ENCODE measurements around the gene PADI4. TPM values are rescaled to one million over a fixed set of nuclear protein-coding genes. Genes with fewer than 3 reads are reported as not detected.
A peak's percentile ranks its signal among the peaks of the same experiment; 100 is the strongest.

Gene PADI4
- total RNA-seq, 1 donor from 2014 or later = 0.29 TPM

DNA sequence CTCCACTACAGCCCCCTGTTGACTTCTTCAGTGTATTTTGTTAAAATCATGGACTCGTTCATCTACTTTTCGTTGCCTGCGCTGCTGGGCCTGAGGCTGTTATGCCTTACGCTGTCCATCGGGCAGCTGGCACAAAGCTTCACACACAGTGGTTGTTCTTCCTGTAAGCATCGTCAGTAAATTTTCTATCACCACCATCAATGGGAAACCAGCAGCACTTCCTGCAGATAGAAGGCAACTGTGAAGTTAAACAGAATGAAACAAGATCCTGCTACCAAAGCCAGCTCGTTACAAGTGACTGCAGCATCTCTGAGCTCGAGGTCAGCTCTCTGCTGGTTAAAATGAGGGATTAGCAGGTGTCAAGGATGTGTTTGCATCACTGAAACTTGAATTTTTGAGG, 42.1 kb downstream of the PADI4 start:
- no peak for ATAC-seq (ENCODE audit: low read depth)
- CTCF ChIA-PET = no interaction called here

DNA sequence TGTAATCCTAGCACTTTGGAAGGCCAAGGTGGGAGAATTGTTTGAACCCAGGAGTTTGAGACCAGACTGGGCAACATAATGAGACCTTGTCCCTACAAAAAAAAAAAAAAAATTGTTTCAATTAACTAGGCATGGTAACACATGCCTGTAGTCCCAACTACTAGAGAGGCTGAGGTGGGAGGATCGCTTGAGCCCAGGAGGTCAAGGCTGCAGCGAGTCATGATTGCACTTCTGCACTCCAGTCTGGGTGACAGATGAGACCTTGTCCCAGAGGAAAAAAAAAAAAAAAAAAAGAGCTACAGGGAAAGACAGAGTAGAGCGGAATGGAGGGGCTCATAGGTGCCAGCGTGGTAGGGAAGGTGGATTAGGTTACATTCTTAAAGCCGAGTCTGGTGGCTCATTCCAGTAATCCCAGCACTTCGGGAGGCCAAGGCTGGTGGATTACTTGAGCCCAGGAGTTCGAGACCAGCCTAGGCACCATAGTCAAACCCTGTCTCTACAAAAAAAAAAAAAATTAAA, 43.0 kb downstream of the PADI4 start:
- intact Hi-C loops (cut with micrococcal nuclease) = no loop called here
- no peak for ATAC-seq (ENCODE audit: low read depth)
- ChIA-PET POLR2A (interaction anchor here (0.5 kb wide), 1 partner anchor 1224 kb away, joined by 3 read pairs; no protein-coding TSS in a partner anchor), CTCF (no interaction called here)
- no peaks in the 10 kb centered on the region for H3K9me3 Mint-ChIP-seq
- peaks cover 4% of the 10 kb centered on the region for H3K4me1 Mint-ChIP-seq
- H3K36me3 Mint-ChIP-seq (ENCODE audit: low read depth) = no peaks in the 10 kb centered on the region
- TF ChIP-seq, protein P1, sequence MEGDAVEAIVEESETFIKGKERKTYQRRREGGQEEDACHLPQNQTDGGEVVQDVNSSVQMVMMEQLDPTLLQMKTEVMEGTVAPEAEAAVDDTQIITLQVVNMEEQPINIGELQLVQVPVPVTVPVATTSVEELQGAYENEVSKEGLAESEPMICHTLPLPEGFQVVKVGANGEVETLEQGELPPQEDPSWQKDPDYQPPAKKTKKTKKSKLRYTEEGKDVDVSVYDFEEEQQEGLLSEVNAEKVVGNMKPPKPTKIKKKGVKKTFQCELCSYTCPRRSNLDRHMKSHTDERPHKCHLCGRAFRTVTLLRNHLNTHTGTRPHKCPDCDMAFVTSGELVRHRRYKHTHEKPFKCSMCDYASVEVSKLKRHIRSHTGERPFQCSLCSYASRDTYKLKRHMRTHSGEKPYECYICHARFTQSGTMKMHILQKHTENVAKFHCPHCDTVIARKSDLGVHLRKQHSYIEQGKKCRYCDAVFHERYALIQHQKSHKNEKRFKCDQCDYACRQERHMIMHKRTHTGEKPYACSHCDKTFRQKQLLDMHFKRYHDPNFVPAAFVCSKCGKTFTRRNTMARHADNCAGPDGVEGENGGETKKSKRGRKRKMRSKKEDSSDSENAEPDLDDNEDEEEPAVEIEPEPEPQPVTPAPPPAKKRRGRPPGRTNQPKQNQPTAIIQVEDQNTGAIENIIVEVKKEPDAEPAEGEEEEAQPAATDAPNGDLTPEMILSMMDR (IDR thresholded peaks at IDR 0.05) = no peak
- H3K27me3 Mint-ChIP-seq = peaks cover 13% of the 10 kb centered on the region
- H3K4me3 Mint-ChIP-seq = no peak overlapping the region
- no peak for DNase-seq
- no peak overlapping the region for H3K27ac Mint-ChIP-seq

More for the DNA sequence above, 42.1 kb downstream of the PADI4 start:
- TF ChIP-seq, protein P1 (IDR thresholded peaks at IDR 0.05) = no peak
- Mint-ChIP-seq H3K4me1 (no peaks in the 10 kb centered on the region), H3K9me3 (no peaks in the 10 kb centered on the region), H3K4me3 (no peak overlapping the region), H3K27ac (no peak overlapping the region), H3K27me3 (peaks cover 13% of the 10 kb centered on the region), H3K36me3 (ENCODE audit: low read depth) (no peaks in the 10 kb centered on the region)
- intact Hi-C loops (cut with micrococcal nuclease) = no loop called here
- DNase-seq = no peak
- POLR2A ChIA-PET = no interaction called here

- Mint-ChIP-seq H3K4me3 (no peak overlapping the region), H3K4me1 (peaks cover 12% of the 10 kb centered on the region), H3K9me3 (no peaks in the 10 kb centered on the region), H3K27me3 (peaks cover 11% of the 10 kb centered on the region), H3K36me3 (ENCODE audit: low read depth) (no peaks in the 10 kb centered on the region), H3K27ac (no peak overlapping the region)
- ATAC-seq (ENCODE audit: low read depth) (no peak), DNase-seq (no peak)
- intact Hi-C loops (cut with micrococcal nuclease) = no loop called here
- ChIA-PET CTCF (no interaction called here), POLR2A (interaction anchor here (0.5 kb wide), 1 partner anchor 1224 kb away, joined by 3 read pairs; no protein-coding TSS in a partner anchor)
- TF ChIP-seq, protein P1 (IDR thresholded peaks at IDR 0.05) = no peak
Measured at GRCh38 chr1:17351598-17352324, 43.8 kb downstream of the PADI4 start.

- H3K27me3 Mint-ChIP-seq = peaks cover 11% of the 10 kb centered on the region
- ATAC-seq (ENCODE audit: low read depth) (no peak), DNase-seq (no peak)
- no peak overlapping the region for H3K4me3 Mint-ChIP-seq
- intact Hi-C loops (cut with micrococcal nuclease) = no loop called here
- H3K36me3 Mint-ChIP-seq (ENCODE audit: low read depth) = no peaks in the 10 kb centered on the region
- ChIA-PET CTCF (no interaction called here), POLR2A (no interaction called here)
- TF ChIP-seq, protein P1 (IDR thresholded peaks at IDR 0.05) = no peak
- peaks cover 13% of the 10 kb centered on the region for H3K4me1 Mint-ChIP-seq
- no peak overlapping the region for H3K27ac Mint-ChIP-seq
- H3K9me3 Mint-ChIP-seq = no peaks in the 10 kb centered on the region
Measured at GRCh38 chr1:17352419-17352909, 44.5 kb downstream of the PADI4 start.

DNA sequence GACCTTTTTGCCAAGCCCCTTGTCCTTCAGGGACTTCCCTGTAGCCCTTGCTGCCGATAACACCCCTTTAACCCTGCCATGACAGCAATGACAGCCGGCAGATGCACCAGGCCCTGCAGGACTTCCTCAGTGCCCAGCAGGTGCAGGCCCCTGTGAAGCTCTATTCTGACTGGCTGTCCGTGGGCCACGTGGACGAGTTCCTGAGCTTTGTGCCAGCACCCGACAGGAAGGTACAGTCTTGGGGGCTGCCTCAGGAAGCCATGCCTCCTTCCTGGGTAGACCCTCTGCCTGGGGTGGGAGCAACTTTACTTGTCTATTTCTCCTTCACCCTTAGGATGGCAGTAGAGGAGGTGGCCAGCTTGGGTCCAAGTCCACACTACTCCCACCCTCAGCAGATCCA, 47.9 kb downstream of the PADI4 start:
- ChIA-PET CTCF (no interaction called here), POLR2A (no interaction called here)
- Mint-ChIP-seq H3K9me3 (no peaks in the 10 kb centered on the region), H3K27me3 (peaks cover 9% of the 10 kb centered on the region), H3K4me1 (peaks cover 13% of the 10 kb centered on the region), H3K36me3 (ENCODE audit: low read depth) (no peaks in the 10 kb centered on the region), H3K27ac (peak overlapping the region; percentile 50), H3K4me3 (peak overlapping the region; percentile 64)
- ATAC-seq (ENCODE audit: low read depth) (peak; percentile 58), DNase-seq (no peak)
- TF ChIP-seq, protein P1 (IDR thresholded peaks at IDR 0.05) = no peak
- intact Hi-C loops (cut with micrococcal nuclease) = no loop called here
